NT2/D1 (cell line): ENCODE measurements around the gene GUCY2F.

Source experiments
- YY1 ChIP-seq: IDR thresholded peaks from 2 replicates; pipeline ENCODE4 v1.6.1; 2011; ENCODE audit not compliant: insufficient read length, insufficient read depth
- ZNF274 ChIP-seq: IDR thresholded peaks from 2 replicates; pipeline ENCODE4 v1.6.1; 2011; ENCODE audit warnings: mild to moderate bottlenecking, low read depth, low read length

GRCh38 chrX:109372291-109372690, 109.6 kb downstream of the GUCY2F start:
- TF ChIP-seq YY1 (no peak), ZNF274 (no peak)
